Parathyroid adenoma (tissue), 2 donors: ENCODE measurements around the gene ACSL6.

Experiments used
- H2AFZ ChIP-seq: fragments of 300-600 bp; sonication (generic); one replicate; pipeline ENCODE4 v1.7.0; 2017; ENCODE audit warnings: antibody characterized with exemption, mild to moderate bottlenecking
- H3K27ac ChIP-seq: fragments of 300-600 bp; sonication (generic); one replicate; pipeline ENCODE4 v1.7.0; 2017
- H3K27me3 ChIP-seq: fragments of 300-600 bp; sonication (generic); one replicate; pipeline ENCODE4 v1.7.0; 2017; ENCODE audit warnings: low read length; ENCODE audit not compliant: control insufficient read depth, insufficient read depth
- H3K36me3 ChIP-seq: fragments of 300-600 bp; sonication (generic); one replicate; pipeline ENCODE4 v1.7.0; 2017; ENCODE audit warnings: low read length; ENCODE audit not compliant: control insufficient read depth, insufficient read depth
- H3K4me1 ChIP-seq: fragments of 300-600 bp; sonication (generic); one replicate; pipeline ENCODE4 v1.7.0; 2017; ENCODE audit warnings: control low read depth
- H3K4me2 ChIP-seq: fragments of 300-600 bp; sonication (generic); one replicate; pipeline ENCODE4 v1.7.0; 2017; ENCODE audit warnings: low read length
- H3K4me3 ChIP-seq: fragments of 300-600 bp; sonication (generic); one replicate; pipeline ENCODE4 v1.7.0; 2017; ENCODE audit warnings: low read depth, low read length
- H3K79me2 ChIP-seq: fragments of 300-600 bp; sonication (generic); one replicate; pipeline ENCODE4 v1.7.0; 2017; ENCODE audit warnings: control low read depth
- H3K9ac ChIP-seq: fragments of 300-600 bp; sonication (generic); one replicate; pipeline ENCODE4 v1.7.0; 2017; ENCODE audit warnings: mild to moderate bottlenecking
- H3K9me3 ChIP-seq: fragments of 300-600 bp; sonication (generic); one replicate; pipeline ENCODE4 v1.7.0; 2017; ENCODE audit warnings: low read length; ENCODE audit not compliant: control insufficient read depth
- CTCF ChIP-seq: fragments of 300-600 bp; sonication (generic); IDR thresholded peaks from one replicate; pipeline ENCODE4 v1.7.0; 2017; ENCODE audit warnings: antibody characterized with exemption, mild to moderate bottlenecking
- donor health status: primary hyperparathyroidism.

The ACSL6 gene

GRCh38 chr5:131993676-131994075, 17.8 kb downstream of the ACSL6 start:
- Histone ChIP-seq H3K36me3 (no peaks in the 10 kb centered on the region), H3K79me2 (peaks cover 6% of the 10 kb centered on the region), H3K4me2 (no peak overlapping the region), H2AFZ (no peak overlapping the region), H3K4me1 (peaks cover 8% of the 10 kb centered on the region), H3K27me3 (no peaks in the 10 kb centered on the region), H3K9ac (no peak overlapping the region), H3K27ac (no peak overlapping the region), H3K9me3 (no peaks in the 10 kb centered on the region), H3K4me3 (no peak overlapping the region)
- TF ChIP-seq CTCF: no peak

GRCh38 chr5:131992370-131992769, 19.1 kb downstream of the ACSL6 start:
- Histone ChIP-seq H3K4me3 (no peak overlapping the region), H3K9ac (no peak overlapping the region), H3K27me3 (no peaks in the 10 kb centered on the region), H3K9me3 (no peaks in the 10 kb centered on the region), H3K27ac (no peak overlapping the region), H3K4me1 (no peaks in the 10 kb centered on the region), H3K36me3 (no peaks in the 10 kb centered on the region), H3K79me2 (peaks cover 2% of the 10 kb centered on the region), H3K4me2 (no peak overlapping the region), H2AFZ (no peak overlapping the region)
- no peak for TF ChIP-seq CTCF

GRCh38 chr5:131991593-131992324, 19.7 kb downstream of the ACSL6 start:
- Histone ChIP-seq H3K9me3 (no peaks in the 10 kb centered on the region), H3K4me2 (no peak overlapping the region), H3K79me2 (peaks cover 2% of the 10 kb centered on the region), H2AFZ (no peak overlapping the region), H3K27ac (no peak overlapping the region), H3K4me3 (no peak overlapping the region), H3K9ac (no peak overlapping the region), H3K27me3 (no peaks in the 10 kb centered on the region), H3K4me1 (no peaks in the 10 kb centered on the region), H3K36me3 (no peaks in the 10 kb centered on the region)
- no peak for TF ChIP-seq CTCF

- no peaks in the 10 kb centered on the region for H3K27me3 ChIP-seq
- H3K79me2 ChIP-seq: no peaks in the 10 kb centered on the region
- no peak for TF ChIP-seq CTCF
- H3K36me3 ChIP-seq: no peaks in the 10 kb centered on the region
- no peak overlapping the region for H3K27ac ChIP-seq
- no peak overlapping the region for H3K4me2 ChIP-seq
- H2AFZ ChIP-seq: no peak overlapping the region
- H3K4me1 ChIP-seq: no peaks in the 10 kb centered on the region
- H3K9ac ChIP-seq: no peak overlapping the region
- H3K4me3 ChIP-seq: no peak overlapping the region
- no peaks in the 10 kb centered on the region for H3K9me3 ChIP-seq
These were observed 20.7 kb downstream of the ACSL6 start for GRCh38 chr5:131990716-131991115.

- no peaks in the 10 kb centered on the region for H3K27me3 ChIP-seq
- H3K27ac ChIP-seq: no peak overlapping the region
- no peaks in the 10 kb centered on the region for H3K36me3 ChIP-seq
- no peaks in the 10 kb centered on the region for H3K79me2 ChIP-seq
- TF ChIP-seq CTCF: no peak
- H2AFZ ChIP-seq: no peak overlapping the region
- H3K9ac ChIP-seq: no peak overlapping the region
- no peaks in the 10 kb centered on the region for H3K9me3 ChIP-seq
- no peaks in the 10 kb centered on the region for H3K4me1 ChIP-seq
- no peak overlapping the region for H3K4me2 ChIP-seq
- no peak overlapping the region for H3K4me3 ChIP-seq
These were observed 22.9 kb downstream of the ACSL6 start for GRCh38 chr5:131988601-131989000.
